Measurements from ENCODE around the gene STX11. TPM values are rescaled to one million over a fixed set of nuclear protein-coding genes. Genes with fewer than 3 reads are reported as not detected.

STX11 gene
- total and polyA plus RNA-seq, 8 donors, result 1.8 to 31.3 (median 2.5) TPM

DNA sequence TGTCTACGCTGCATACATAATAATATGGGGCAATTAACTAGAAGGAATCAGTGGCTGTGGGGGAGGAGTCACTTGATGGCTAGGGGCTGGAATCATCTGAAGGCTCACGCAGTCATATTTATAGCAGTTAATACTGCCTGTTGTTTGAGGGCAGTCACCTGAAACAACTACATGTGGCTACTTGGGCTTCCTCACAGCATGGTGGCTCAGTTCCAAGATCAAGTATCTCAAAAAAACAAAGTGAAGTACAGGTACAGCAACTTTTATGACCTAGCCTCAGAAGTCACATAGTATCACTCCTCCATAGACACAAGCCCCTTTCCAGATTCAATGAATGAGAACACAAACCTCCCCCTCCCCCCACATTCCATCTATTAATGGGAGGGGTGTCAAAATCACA lies 63.7 kb downstream of the STX11 start:
- intact Hi-C loops (cut with DNase I), result no loop called here
- Histone ChIP-seq H3K4me1 (peaks cover 11 to 28% of the 10 kb centered on the region in 2 donors), H3K4me3 (no peak overlapping the region), H3K36me3 (no peaks in the 10 kb centered on the region), H3K9me3 (peaks cover 0 to 7% of the 10 kb centered on the region in 2 donors), H3K27me3 (no peaks in the 10 kb centered on the region), H3K27ac (no peak overlapping the region)
- no peak for DNase-seq
- TF ChIP-seq, protein P1, sequence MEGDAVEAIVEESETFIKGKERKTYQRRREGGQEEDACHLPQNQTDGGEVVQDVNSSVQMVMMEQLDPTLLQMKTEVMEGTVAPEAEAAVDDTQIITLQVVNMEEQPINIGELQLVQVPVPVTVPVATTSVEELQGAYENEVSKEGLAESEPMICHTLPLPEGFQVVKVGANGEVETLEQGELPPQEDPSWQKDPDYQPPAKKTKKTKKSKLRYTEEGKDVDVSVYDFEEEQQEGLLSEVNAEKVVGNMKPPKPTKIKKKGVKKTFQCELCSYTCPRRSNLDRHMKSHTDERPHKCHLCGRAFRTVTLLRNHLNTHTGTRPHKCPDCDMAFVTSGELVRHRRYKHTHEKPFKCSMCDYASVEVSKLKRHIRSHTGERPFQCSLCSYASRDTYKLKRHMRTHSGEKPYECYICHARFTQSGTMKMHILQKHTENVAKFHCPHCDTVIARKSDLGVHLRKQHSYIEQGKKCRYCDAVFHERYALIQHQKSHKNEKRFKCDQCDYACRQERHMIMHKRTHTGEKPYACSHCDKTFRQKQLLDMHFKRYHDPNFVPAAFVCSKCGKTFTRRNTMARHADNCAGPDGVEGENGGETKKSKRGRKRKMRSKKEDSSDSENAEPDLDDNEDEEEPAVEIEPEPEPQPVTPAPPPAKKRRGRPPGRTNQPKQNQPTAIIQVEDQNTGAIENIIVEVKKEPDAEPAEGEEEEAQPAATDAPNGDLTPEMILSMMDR (IDR thresholded peaks at IDR 0.05), result no peak
- ATAC-seq, result no peak

DNA sequence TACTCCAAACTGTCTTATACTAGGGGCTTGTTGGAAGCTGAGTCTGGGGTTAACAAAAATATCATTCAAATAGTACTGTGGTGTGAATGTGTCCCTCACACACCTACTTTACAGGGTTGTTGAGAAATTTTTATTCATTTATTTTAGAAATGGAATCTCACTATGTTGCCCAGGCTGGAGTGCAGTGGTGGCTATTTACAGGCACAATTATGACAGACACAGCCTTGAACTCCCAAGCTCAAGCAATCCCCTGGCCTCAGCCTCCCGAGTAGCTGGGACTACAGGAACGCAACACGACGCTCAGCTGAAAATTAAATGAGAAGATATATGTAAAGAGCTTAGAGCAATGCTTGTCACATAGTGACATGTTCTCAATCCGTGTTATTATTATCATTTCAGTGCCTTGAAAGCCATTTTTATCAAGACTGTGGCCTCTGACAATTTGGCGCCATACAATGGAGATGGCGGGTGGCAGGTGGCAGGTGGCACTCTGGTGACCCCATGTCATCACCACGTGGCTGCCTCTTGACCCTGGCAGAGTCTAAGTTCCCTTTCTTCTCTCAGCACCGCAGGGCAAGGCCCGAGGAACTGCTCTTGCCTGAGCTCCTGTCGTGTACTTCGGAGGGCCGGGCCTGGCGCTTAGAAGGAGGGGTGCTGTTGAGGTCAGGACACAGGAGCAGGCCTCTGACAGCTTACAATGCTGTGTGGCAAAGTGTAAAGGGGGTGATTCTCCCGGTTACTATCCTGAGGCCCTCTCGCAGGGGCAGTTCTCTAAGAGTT lies 64.5 kb downstream of the STX11 start:
- H3K36me3 ChIP-seq, result no peaks in the 10 kb centered on the region
- no peak for ATAC-seq
- intact Hi-C loops (cut with DNase I), result loop anchor here in 1 of 2 donors (5.0 kb wide), 1 partner anchor 108 kb away; no protein-coding TSS in a partner anchor
- H3K27ac ChIP-seq, result peak overlapping the region; percentile 95 to 99
- H3K4me1 ChIP-seq, result peaks cover 11 to 29% of the 10 kb centered on the region in 2 donors
- peak in 2 of 4 donors; percentile 57 to 80 for DNase-seq
- TF ChIP-seq, protein P1 (IDR thresholded peaks at IDR 0.05), result no peak
- H3K4me3 ChIP-seq, result no peak overlapping the region
- H3K9me3 ChIP-seq, result peaks cover 0 to 7% of the 10 kb centered on the region in 2 donors
- H3K27me3 ChIP-seq, result no peaks in the 10 kb centered on the region

DNA sequence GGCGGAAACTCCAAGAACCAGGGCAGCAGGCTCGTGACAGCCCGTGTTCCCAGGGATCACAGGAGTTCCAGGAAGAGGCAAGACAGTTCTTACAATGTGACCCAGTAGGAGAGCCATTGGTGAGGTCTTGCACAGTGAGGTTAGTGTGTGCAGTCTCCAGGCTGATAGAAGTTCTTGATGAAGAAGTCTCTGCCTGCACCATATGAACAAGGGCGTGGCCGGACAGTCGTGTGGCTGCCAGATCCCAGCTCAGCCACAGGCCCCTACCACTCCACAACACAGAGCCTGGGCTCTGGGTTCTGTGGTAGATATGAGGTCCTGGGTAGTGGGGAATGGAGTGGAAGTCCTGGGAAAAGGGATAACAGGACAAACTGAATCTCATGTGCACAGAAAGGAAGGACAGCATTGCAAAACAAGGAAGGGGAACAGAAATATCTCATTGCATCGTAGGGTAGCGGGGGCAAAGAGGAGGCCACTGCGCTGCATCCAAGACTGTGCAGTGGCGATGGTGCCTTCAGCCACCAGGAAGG lies 65.2 kb downstream of the STX11 start:
- intact Hi-C loops (cut with DNase I), result loop anchor here in 1 of 2 donors (5.0 kb wide), 1 partner anchor 108 kb away; no protein-coding TSS in a partner anchor
- TF ChIP-seq, protein P1 (IDR thresholded peaks at IDR 0.05), result no peak
- H3K4me3 ChIP-seq, result peak overlapping the region; percentile 47 to 60
- H3K27me3 ChIP-seq, result no peaks in the 10 kb centered on the region
- no peaks in the 10 kb centered on the region for H3K36me3 ChIP-seq
- H3K4me1 ChIP-seq, result peaks cover 11 to 29% of the 10 kb centered on the region in 2 donors
- H3K9me3 ChIP-seq, result peaks cover 0 to 7% of the 10 kb centered on the region in 2 donors
- ATAC-seq (peak; percentile 12), DNase-seq (peak in 3 of 4 donors; percentile 13 to 76 (median 51))
- peak overlapping the region; percentile 95 to 99 for H3K27ac ChIP-seq

DNA sequence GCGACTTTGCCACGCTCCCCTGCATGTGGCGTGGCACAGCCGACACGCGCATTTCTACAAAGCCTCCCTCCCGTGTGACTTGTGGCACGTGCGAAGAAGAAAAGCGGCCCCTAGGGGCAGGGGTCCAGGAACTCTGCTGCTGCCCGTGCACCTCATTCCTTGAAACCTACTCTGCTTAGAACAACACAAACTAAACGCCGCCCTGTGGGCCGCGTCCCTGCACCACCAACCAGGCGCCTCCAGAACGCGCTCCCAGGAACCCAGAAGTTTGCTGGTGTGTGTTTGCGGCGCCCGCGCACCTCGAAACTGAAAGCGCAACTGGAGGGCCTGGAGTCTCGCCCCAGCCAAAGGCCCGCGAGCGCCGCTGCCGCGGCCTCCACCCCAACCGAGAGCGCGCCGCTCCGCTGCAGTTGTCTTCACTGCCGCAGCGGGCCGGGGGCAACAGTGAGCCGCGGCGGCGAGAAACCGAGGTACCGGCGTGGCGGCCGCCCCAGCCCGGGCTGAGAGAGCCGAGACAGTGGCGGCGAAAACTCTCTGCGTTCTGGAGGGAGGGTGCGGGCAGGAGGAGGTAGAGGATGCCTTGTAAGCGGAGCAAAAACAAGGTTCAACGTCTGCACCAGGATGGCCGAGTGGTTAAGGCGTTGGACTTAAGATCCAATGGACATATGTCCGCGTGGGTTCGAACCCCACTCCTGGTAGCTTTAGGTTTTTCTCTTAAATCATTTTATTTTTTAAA lies 65.8 kb downstream of the STX11 start:
- TF ChIP-seq, protein P1 (IDR thresholded peaks at IDR 0.05), result peak in 1 of 2 donors; percentile 79
- intact Hi-C loops (cut with DNase I), result loop anchor here in 1 of 2 donors (5.0 kb wide), 1 partner anchor 109 kb away; no protein-coding TSS in a partner anchor
- Histone ChIP-seq H3K4me1 (peaks cover 11 to 29% of the 10 kb centered on the region in 2 donors), H3K27ac (peak overlapping the region; percentile 95 to 99), H3K27me3 (no peaks in the 10 kb centered on the region), H3K36me3 (no peaks in the 10 kb centered on the region), H3K9me3 (peaks cover 0 to 7% of the 10 kb centered on the region in 2 donors), H3K4me3 (peak overlapping the region; percentile 47 to 60)
- DNase-seq, result peak; percentile 92 to 99 (median 98)
- peak; percentile 88 for ATAC-seq
